HG03045 (cell line): ENCODE measurements around the gene MAML2.

Source experiments
- ATAC-seq: cut with Tn5 transposase; IDR thresholded peaks from one replicate; pipeline ENCODE4 v1.9.1; 2021; ENCODE audit warnings: mild to moderate bottlenecking, moderate library complexity; ENCODE audit not compliant: unreplicated experiment

The MAML2 gene

GRCh38 chr11:96084610-96085318 lies 258.2 kb downstream of the MAML2 start:
- no peak for ATAC-seq

DNA sequence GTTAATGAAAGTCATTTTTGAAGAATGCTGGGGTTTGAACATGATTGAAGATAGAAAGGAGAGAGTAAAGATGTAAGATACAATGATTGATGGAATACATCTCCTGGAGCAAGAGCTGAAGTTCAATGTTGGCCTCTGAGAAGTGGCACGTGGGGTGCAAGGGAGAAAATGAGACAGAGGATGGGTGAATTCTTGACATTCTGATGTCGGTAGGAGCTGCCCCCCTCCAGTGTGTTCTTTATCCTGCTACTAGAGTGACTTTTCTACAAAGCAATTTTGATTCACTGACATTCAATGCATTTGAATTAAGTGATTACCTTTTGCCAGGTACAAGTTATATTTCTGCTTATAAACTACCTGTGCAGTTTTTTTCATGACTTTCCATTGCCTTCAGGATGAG lies 260.1 kb downstream of the MAML2 start:
- ATAC-seq = no peak

- ATAC-seq = no peak
Observed at GRCh38 chr11:96082002-96082899, 260.7 kb downstream of the MAML2 start.

GRCh38 chr11:96081561-96081960 lies 261.4 kb downstream of the MAML2 start:
- ATAC-seq = no peak

DNA sequence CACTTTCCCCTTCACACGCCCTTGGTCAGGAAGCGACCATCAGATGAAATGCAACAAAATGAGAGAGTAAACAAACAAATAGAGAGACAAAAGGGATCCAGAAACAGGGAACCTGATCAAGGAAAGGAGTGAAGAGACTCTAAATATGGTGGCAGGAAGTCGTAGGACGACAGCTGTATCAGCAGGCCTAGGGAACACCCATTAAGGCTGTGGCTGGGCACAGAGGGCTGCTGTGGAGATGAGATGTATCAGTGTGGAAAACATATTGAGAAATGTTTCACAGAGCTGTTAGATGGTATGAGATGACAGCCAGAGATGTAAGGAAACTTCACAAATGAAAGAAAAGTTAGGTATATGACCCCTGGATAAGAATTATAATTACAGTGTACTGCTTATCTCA lies 263.3 kb downstream of the MAML2 start:
- ATAC-seq = no peak

DNA sequence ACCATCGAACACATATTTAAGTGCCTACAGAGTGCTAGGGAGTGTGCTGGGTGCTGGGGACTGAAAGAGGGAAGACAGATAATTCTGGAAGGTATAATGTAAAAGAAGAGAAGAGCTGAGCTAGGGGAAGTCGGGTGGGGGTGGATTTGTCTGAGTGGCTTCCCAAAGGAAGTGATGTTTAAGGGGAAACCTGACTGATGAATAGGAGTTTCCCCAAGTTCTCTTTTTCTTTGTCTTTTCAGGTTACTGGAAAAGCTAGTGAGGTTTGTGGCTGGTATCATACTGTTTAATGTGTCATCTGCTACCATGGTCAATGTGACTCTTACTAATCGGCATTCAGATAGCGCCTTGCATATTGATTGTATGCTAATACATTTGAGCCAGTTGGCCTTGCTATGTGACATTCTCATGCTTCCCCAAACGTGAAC lies 267.4 kb downstream of the MAML2 start:
- ATAC-seq = peak; percentile 85

DNA sequence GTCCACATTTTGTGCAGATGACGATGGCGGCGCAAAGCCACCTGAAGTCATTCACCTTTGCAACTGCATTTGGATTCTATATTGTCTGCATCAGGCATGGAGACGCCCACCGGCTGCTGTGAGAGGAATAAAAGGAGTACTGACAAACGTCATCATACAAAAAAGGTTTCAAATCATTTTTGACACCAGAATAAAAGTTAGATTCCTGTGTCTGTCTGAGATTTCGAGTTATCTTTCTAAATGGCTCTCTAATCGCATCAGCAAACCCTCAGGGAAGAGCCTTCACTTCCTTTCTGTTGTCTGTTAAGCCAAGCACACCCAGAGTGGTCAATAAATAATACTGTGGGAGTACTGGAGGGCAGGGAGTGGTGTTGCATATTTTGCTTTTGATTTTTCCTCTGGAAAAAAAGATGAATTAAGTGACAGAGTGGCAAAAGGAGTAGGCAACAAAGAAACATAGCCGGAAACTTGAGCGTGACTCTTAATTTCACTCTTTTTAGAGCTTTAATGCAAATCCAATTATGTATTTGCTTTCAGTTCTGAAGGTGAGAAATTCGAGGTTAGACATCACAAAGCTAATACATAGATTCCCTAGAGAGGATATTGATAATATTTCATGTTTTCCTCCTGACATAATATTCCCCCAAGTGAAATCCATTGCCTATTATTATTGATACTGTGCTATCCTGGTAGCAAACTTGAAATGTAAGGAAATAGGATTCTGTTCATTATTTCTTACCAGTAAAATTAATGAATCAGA lies 268.3 kb downstream of the MAML2 start:
- ATAC-seq = no peak

DNA sequence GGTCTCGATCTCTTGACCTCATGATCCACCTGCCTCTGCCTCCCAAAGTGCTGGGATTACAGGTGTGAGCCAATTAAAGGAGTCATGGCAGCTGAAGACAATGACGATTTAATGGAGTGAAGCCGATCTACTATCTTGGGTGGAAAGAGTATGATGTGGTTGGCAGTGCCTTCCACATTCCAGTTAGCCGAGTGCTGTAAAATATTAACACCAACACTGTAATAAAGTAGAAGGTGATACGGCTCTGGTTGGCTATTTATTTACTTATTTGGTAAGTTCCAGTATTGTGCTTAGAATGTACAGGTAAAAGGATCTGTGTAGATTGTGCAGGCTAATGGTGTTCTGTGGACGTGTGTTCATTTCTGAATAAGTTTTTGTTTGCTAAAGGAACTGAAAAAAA lies 269.5 kb downstream of the MAML2 start:
- ATAC-seq = no peak

DNA sequence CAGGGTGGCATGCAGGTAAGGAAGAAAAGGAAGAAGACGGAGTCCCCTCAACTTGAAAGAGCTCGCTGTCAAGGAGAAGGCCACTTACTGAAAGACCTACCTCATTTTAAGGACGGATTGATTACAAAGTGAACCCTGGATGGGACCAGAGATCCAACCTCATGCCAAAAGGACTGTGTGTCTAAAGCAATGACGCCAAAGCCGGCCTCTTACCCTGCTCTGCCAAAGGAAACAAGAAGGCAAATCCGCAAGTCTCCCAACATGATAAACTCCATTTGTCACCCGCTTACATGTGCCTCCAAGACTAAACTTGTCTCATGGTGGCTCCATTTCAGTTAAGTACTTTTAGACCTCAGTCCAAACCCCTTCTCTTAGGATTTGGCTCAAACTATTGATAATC lies 270.4 kb downstream of the MAML2 start:
- ATAC-seq = no peak

DNA sequence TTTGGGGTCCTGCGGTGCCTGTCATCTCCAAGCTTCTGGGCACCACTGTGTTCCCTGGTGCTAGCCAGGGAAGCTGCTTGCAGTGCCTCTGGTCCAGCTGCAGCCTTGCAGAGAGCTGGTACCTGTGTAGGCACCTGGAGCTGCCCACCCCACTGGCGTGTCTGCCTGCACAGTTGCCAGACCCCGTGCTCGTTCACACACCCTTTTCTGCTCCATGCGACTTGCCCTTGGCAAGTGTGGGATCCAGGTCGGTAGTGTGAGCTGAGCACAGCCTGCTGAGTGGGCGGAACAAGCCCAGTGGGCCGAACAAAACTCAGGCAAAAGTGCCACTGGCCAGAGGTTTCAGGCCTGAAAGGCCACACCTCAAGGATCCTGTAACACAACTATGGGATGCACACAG lies 272.5 kb downstream of the MAML2 start:
- ATAC-seq = no peak

DNA sequence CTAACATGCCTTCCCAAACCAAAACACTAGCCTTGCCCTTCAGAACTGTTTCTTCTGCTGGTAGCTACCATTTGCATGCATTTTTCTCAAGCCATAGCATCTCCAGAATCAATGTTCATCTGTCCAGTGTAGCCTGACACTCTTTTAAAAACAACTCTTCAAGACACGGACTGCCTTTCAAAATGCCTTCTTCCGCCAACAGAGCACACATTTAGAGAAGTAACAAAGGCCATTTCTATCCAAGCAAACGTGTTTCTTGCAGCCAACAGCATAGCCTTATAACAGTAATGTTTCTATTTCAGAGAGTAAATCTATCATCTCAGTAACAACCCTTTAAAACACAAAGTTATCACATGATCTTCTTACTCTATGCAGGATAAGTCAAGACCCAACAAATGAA lies 275.8 kb downstream of the MAML2 start:
- no peak for ATAC-seq

- ATAC-seq = no peak
Observed at GRCh38 chr11:96065379-96065778, 277.6 kb downstream of the MAML2 start.

DNA sequence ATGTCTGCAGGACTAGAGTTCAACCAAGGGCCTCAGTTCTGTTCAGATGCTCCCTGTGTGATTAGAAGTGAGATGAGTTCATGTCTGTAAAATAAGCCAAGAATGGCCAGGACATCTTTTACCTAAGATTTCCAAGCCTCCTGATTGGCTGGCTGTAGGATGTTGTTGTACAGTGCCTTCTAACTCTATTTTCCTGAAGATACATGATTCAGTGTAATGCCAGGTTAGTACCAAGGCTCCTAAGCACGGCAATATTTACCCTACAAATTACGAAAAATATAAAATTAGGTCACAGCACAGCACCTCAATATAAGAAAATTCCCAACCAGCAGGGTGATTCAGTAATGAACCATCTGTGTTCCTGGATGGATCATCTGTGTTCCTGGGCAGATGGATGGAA lies 279.1 kb downstream of the MAML2 start:
- no peak for ATAC-seq

DNA sequence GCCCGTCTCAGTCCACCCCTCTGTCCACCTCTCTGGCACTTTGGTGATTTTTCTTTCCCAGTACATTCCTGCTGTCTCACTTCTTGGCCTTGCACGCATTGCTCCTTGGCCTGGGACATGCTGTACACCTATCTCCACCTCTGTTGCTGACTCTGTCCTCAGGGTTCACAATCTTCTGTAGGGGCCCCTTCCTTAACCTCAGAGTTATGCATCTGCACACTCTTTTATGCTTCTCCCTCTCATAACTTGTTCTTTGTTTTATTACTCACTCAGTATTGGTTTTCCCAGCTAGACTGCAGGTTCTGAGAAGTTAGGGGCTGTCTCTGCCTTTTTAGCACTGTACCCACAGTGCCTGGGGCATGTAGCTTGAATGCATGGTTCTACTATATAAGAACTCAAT lies 279.9 kb downstream of the MAML2 start:
- no peak for ATAC-seq

- no peak for ATAC-seq
Observed at GRCh38 chr11:96062134-96062533, 280.9 kb downstream of the MAML2 start.

GRCh38 chr11:96061730-96062129 lies 281.3 kb downstream of the MAML2 start:
- no peak for ATAC-seq

DNA sequence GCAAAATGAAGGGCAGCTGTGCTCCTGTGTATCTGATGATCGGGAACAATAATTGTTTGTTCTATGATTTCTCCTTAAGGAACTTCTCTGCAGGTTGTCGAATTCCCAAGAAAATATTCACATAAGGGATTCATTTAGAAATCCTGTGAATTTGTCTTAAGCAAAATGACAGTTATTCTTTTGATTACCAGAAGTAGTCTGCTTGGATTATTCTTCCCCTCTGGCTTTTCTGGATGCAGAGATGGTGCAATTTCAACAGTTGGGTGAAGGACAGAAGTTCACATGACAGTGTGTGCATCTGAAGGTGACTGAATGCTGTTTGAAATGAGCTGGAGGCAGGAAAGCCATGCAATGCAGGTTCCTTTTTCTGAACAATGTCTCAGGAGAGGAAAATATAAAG lies 281.9 kb downstream of the MAML2 start:
- no peak for ATAC-seq

DNA sequence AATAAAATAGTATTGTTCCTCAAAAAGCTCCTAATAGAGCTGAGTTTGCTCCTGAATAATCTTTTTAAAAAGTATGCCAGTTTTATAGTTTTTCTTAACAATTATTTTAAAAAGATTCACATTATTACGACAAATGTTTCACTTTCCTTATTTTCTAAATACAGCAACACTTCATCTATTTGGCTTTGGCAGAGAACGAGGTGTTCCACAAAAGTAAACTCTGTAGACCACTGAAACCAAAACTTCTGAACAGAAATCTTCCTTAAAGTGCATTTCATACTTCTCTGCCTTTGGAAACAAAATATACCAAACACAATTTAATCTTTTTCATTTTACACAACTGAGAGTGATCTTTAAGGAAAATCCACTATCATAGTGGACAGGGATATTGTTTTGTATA lies 285.5 kb downstream of the MAML2 start:
- ATAC-seq = no peak

DNA sequence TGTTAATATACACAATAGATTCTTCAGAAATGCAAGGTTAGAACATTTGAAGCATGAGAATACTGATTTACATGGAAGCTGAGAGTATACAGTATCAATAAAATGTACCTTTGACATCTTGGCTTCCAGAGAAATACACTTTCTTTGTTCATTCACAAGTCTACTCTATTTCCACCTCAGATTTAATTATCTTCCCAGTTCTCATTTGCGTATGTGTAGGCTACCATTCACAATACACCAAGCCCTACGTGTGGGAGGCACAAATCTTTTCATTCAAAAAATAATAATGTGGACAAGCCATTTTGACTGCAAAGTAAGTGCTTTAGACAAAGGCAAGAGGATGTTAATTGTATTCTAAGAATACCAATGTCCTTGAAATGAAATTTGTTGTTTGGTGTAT lies 286.4 kb downstream of the MAML2 start:
- no peak for ATAC-seq

- no peak for ATAC-seq
Observed at GRCh38 chr11:96055706-96056387, 287.1 kb downstream of the MAML2 start.
